Muscle layer of colon (tissue), 2 donors: ENCODE measurements around the gene CCDC93.

ENCODE experiments used
- H3K27ac ChIP-seq: one replicate; pipeline ENCODE4 v1.7.0; 2013; ENCODE audit warnings: low read depth, mild to moderate bottlenecking, low read length, moderate library complexity
- H3K27me3 ChIP-seq, 2 donors: one replicate each; pipeline ENCODE4 v1.7.0; 2013; ENCODE audit warnings: low read length in 2 of 2, mild to moderate bottlenecking in 2 of 2; ENCODE audit not compliant: insufficient read depth in 2 of 2, control insufficient read depth in 1 of 2
- H3K36me3 ChIP-seq: one replicate; pipeline ENCODE4 v1.7.0; 2013; ENCODE audit warnings: mild to moderate bottlenecking, low read length; ENCODE audit not compliant: insufficient read depth
- H3K4me1 ChIP-seq: one replicate; pipeline ENCODE4 v1.7.0; 2013; ENCODE audit warnings: mild to moderate bottlenecking, low read length; ENCODE audit not compliant: insufficient read depth
- H3K4me3 ChIP-seq, 2 donors: one replicate each; pipeline ENCODE4 v1.7.0; 2013; ENCODE audit warnings: low read length in 2 of 2, low read depth in 1 of 2, mild to moderate bottlenecking in 1 of 2, moderate library complexity in 1 of 2
- H3K9ac ChIP-seq: one replicate; pipeline ENCODE4 v1.7.0; 2013; ENCODE audit warnings: low read length
- H3K9me3 ChIP-seq: one replicate; pipeline ENCODE4 v1.7.0; 2013; ENCODE audit warnings: mild to moderate bottlenecking, low read length
- donor health status: abdominal sarcoma.
- donor health status: Adenocarcinoma of cecum.

CCDC93 gene

DNA sequence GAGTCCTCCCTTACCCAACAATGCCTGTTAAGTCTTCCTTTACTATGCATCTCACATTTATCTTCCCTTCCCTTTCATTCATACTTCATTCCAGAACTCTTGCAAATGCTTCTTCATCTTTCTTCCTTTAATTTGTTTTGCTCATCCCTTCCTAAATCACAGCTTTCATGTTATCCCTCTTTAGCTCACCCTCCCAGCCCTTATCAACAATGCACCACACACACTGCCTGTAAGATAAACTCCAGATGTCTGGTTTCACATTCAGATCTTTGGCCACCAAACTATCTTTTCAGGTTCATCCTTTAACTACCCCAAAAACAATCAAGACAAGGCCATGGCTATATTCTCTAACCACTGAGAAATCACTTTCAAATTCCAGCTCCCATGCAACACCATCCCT is 3.4 kb downstream of the CCDC93 start:
- Histone ChIP-seq H3K4me1 (peaks cover 25% of the 10 kb centered on the region), H3K27ac (no peak overlapping the region), H3K9me3 (no peaks in the 10 kb centered on the region)

GRCh38 chr2:118006861-118007260 is 7.0 kb downstream of the CCDC93 start:
- H3K27ac ChIP-seq, result no peak overlapping the region
- H3K4me1 ChIP-seq, result peaks cover 26% of the 10 kb centered on the region
- H3K9ac ChIP-seq, result no peak overlapping the region
- H3K4me3 ChIP-seq, result no peak overlapping the region
- H3K9me3 ChIP-seq, result no peaks in the 10 kb centered on the region
- H3K27me3 ChIP-seq, result no peaks in the 10 kb centered on the region
- H3K36me3 ChIP-seq, result peaks cover 60% of the 10 kb centered on the region

More for the DNA sequence above, 3.4 kb downstream of the CCDC93 start:
- peaks cover 32% of the 10 kb centered on the region for H3K36me3 ChIP-seq
- H3K4me3 ChIP-seq, result no peak overlapping the region
- H3K9ac ChIP-seq, result no peak overlapping the region
- no peaks in the 10 kb centered on the region for H3K27me3 ChIP-seq

- Histone ChIP-seq H3K4me1 (peaks cover 21% of the 10 kb centered on the region), H3K36me3 (peaks cover 60% of the 10 kb centered on the region), H3K27me3 (no peaks in the 10 kb centered on the region), H3K4me3 (no peak overlapping the region), H3K9me3 (no peaks in the 10 kb centered on the region), H3K9ac (no peak overlapping the region), H3K27ac (no peak overlapping the region)
Observed at GRCh38 chr2:118006326-118006725, 7.5 kb downstream of the CCDC93 start.

GRCh38 chr2:118003396-118003824 is 10.5 kb downstream of the CCDC93 start:
- H3K36me3 ChIP-seq, result peaks cover 77% of the 10 kb centered on the region

GRCh38 chr2:118000041-118000440 is 13.8 kb downstream of the CCDC93 start:
- Histone ChIP-seq H3K4me1 (peaks cover 13% of the 10 kb centered on the region), H3K4me3 (no peak overlapping the region), H3K36me3 (peaks cover 71% of the 10 kb centered on the region), H3K9me3 (no peaks in the 10 kb centered on the region), H3K9ac (no peak overlapping the region), H3K27ac (no peak overlapping the region), H3K27me3 (no peaks in the 10 kb centered on the region)

More at GRCh38 chr2:118003396-118003824, 10.5 kb downstream of the CCDC93 start:
- no peaks in the 10 kb centered on the region for H3K9me3 ChIP-seq
- no peak overlapping the region for H3K9ac ChIP-seq
- H3K4me1 ChIP-seq, result peaks cover 13% of the 10 kb centered on the region
- H3K4me3 ChIP-seq, result no peak overlapping the region
- no peak overlapping the region for H3K27ac ChIP-seq
- no peaks in the 10 kb centered on the region for H3K27me3 ChIP-seq

DNA sequence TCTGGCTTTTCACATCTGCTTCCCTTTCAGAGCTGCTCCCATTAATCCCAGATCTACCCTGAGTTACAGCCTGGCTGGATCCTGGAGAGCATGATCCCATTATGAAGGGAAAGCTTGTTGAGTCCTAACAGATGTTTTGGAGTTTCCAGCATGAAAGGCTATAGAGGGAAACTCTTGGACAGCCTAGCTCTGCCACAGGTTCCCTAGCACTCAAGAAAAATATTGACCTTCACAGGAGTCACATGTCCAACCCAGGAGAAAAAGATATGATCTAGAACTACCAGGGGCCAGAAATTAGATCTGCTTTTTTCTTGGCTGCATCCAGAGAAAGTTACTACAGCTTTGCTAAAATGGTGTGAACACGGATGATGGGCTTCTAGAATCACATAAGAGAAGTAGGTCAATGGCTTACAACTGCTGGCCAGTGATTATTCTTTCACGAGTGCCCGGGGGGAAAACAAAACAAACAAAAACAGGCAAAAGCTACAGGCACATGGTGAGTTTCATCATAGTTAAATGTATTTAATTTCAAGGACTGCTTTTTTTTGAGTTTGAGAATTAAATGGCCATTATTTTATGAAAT is 15.9 kb downstream of the CCDC93 start:
- no peaks in the 10 kb centered on the region for H3K9me3 ChIP-seq
- no peak overlapping the region for H3K9ac ChIP-seq
- no peak overlapping the region for H3K27ac ChIP-seq
- peaks cover 5% of the 10 kb centered on the region for H3K4me1 ChIP-seq
- no peaks in the 10 kb centered on the region for H3K27me3 ChIP-seq
- no peak overlapping the region for H3K4me3 ChIP-seq
- peaks cover 64% of the 10 kb centered on the region for H3K36me3 ChIP-seq

GRCh38 chr2:117996525-117996924 is 17.3 kb downstream of the CCDC93 start:
- peaks cover 63% of the 10 kb centered on the region for H3K36me3 ChIP-seq
- H3K9me3 ChIP-seq, result no peaks in the 10 kb centered on the region
- H3K27me3 ChIP-seq, result no peaks in the 10 kb centered on the region
- no peaks in the 10 kb centered on the region for H3K4me1 ChIP-seq
- H3K27ac ChIP-seq, result no peak overlapping the region
- H3K4me3 ChIP-seq, result no peak overlapping the region
- H3K9ac ChIP-seq, result no peak overlapping the region

- H3K9me3 ChIP-seq, result no peaks in the 10 kb centered on the region
- H3K36me3 ChIP-seq, result peaks cover 50% of the 10 kb centered on the region
- H3K4me3 ChIP-seq, result no peak overlapping the region
Observed at GRCh38 chr2:117994729-117995128, 19.1 kb downstream of the CCDC93 start.

DNA sequence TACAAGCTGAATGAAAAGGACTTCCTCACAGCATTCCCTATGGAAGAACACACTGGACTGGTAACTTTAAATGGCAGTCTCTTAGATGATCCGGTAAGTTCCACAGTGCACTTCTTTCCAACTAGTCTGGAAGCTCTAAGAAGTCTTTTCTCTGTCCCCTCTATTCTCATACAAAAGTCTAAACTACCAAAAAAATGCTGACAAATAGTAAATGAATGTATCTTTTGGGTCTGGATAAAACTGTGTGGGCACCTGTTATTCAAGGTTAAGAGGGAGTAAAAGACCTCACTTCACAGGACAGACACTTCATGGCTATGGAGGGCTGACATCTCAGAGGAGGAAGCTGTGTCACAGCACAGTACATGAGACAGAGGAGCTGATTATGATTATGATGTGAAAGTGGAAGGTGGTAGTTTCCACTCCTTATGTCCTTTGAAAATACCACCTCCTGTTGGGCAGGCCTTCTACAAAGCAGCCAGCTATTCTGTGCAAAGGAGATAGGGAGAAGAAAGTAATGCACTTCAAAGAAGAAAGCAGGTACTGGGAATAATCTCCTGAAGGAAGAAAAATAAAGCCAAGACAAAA is 23.9 kb downstream of the CCDC93 start:
- Histone ChIP-seq H3K27me3 (no peaks in the 10 kb centered on the region), H3K36me3 (peaks cover 25% of the 10 kb centered on the region), H3K27ac (no peak overlapping the region)

More at GRCh38 chr2:117994729-117995128, 19.1 kb downstream of the CCDC93 start:
- Histone ChIP-seq H3K27ac (no peak overlapping the region), H3K9ac (no peak overlapping the region), H3K4me1 (no peaks in the 10 kb centered on the region), H3K27me3 (no peaks in the 10 kb centered on the region)

GRCh38 chr2:117987121-117987520 is 26.7 kb downstream of the CCDC93 start:
- Histone ChIP-seq H3K9ac (no peak overlapping the region), H3K27me3 (no peaks in the 10 kb centered on the region), H3K9me3 (no peaks in the 10 kb centered on the region), H3K4me1 (no peaks in the 10 kb centered on the region), H3K27ac (no peak overlapping the region), H3K4me3 (no peak overlapping the region), H3K36me3 (peaks cover 25% of the 10 kb centered on the region)

More for the DNA sequence above, 23.9 kb downstream of the CCDC93 start:
- no peaks in the 10 kb centered on the region for H3K4me1 ChIP-seq
- H3K9me3 ChIP-seq, result no peaks in the 10 kb centered on the region
- no peak overlapping the region for H3K4me3 ChIP-seq
- H3K9ac ChIP-seq, result no peak overlapping the region

DNA sequence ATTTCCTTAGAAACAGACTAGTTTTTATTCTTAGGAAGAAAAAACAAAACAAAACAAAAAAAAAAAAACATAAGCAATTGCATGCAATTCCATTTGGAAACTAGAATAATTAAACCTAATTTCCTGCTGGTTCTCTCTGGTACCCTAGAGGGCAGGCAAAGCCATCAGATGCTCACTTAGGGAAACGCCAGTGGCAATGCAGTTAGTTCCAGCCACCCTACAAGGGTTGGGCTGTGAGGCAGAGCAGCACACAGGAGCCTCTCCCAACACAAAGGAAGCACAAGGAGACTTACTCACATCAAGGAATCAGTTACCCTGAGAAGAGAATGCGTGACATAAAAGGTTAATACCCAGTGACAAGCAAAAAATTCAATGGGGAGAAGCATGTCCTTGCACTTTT is 28.8 kb downstream of the CCDC93 start:
- H3K36me3 ChIP-seq, result peaks cover 19% of the 10 kb centered on the region
- no peaks in the 10 kb centered on the region for H3K4me1 ChIP-seq
- no peaks in the 10 kb centered on the region for H3K27me3 ChIP-seq
- no peak overlapping the region for H3K4me3 ChIP-seq
- H3K9me3 ChIP-seq, result no peaks in the 10 kb centered on the region
- no peak overlapping the region for H3K27ac ChIP-seq
- no peak overlapping the region for H3K9ac ChIP-seq

- Histone ChIP-seq H3K4me1 (peaks cover 8% of the 10 kb centered on the region), H3K27ac (no peak overlapping the region), H3K36me3 (peaks cover 14% of the 10 kb centered on the region), H3K9ac (no peak overlapping the region), H3K4me3 (no peak overlapping the region), H3K27me3 (no peaks in the 10 kb centered on the region), H3K9me3 (no peaks in the 10 kb centered on the region)
Observed at GRCh38 chr2:117984208-117984607, 29.7 kb downstream of the CCDC93 start.
